HG03571 (cell line): Measurements from ENCODE around the gene KAZN.

Experiments used
- ATAC-seq: cut with Tn5 transposase; IDR thresholded peaks from one replicate; pipeline ENCODE4 v1.9.1; 2021; ENCODE audit not compliant: unreplicated experiment

Gene KAZN

DNA sequence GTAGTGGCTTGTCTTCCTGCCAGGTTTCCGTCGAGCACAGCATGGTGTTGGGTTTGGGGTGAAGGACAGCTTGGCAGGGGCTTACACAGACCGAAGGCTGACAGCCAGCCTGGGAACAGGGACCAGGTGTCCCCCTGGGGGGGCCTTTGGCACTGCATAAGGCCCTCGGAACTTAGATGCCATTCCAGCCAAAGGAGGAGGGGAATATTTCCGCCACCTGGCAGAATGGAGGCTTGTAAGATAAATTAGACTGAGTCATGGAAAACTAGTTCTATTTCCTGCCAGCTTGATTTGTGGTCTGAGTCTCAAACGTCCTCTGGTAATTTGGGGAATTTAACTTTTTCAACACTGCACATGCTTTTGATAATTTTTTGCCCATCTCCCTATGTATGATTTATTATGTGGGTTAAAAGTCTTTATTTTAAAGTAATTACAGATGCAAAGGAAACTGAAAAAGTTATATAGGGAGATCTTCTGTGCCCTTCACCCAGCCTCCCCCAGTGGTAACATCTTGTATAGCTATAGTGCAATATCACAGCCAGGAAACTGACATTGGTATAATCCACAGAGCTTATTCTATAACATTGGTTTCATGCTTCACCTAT, 543.6 kb downstream of the KAZN start:
- ATAC-seq, result no peak

DNA sequence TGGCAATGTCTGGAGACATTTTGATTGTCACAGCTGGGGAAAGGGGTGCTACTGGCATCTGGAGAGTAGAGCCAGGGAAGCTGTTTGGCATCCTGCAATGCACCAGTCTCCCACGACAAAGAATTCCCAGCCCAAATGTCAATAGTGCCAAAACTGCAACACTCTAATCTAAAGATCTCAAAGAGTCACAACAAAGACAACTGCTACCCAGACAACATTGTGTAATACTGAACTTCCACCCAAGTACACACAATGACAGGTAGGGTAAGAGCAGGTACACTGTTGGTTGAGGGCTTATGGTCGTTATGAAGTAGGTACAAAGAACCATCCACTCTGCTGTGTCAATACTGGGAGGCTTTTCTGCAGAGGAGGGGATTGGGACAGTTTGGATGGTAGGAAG, 546.8 kb downstream of the KAZN start:
- ATAC-seq, result no peak

DNA sequence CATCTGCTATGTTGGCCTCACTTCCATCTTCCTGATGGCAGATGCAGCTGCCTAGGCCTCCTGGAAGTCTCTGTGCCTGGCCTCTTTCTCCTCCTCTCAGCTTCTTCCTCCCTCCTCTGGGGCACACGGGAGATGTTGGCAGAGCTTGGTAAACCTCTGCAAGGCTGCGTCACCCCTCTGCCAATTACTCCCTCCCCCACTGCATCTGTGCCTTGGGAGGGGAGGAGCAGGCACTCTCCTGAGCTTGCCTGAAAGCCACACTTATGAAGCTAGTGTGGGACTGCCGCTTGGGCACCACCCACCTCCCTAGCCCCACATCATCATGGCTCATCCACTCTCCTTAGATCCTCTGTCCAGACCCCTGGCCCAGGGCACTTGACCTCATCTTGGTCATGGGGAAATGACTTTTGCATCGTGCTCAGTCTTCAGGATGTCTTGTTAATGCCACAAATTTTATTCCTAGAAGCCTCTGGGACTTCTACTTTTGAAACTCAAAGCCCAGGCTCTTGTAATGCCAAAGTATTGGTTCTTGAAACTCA, 547.7 kb downstream of the KAZN start:
- no peak for ATAC-seq

DNA sequence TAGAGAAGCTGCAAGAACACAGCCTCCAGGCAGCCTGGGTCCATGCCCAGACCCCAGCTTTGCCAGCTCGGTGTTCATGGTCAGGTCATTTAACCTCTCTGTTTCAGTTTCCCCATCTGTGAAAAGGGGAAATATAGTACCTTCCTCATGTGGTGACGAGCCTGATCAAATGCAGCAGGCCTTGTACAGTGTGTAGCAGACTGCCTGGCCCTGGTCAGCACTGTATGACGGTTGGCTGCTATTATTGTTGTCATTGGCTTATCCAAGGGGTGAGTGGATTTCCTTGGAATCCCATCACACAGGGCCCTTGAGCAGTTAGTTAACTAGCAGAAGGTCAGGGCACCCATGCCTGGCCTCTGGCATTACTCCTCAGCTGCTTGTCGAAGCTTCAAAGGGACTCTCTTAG, 548.5 kb downstream of the KAZN start:
- ATAC-seq, result no peak

DNA sequence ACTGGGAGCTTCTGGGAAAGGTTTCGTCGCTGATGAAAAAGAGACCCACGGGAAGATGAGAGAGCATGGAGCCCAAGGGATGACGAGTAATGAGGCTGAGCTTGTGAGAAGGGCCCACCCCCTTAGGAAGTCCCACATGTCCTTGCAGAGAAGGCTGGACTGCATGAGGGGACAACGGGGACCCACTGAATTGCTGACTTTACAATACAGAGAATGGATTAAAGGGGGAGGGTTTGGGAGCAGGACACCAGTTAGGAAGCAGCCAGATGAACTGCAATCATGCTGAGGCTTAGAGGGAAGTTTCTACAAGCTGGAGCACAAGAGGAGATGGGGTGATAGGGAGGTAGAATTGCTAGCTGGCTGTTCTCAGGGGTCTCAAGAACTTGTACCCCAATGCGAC, 549.5 kb downstream of the KAZN start:
- no peak for ATAC-seq

DNA sequence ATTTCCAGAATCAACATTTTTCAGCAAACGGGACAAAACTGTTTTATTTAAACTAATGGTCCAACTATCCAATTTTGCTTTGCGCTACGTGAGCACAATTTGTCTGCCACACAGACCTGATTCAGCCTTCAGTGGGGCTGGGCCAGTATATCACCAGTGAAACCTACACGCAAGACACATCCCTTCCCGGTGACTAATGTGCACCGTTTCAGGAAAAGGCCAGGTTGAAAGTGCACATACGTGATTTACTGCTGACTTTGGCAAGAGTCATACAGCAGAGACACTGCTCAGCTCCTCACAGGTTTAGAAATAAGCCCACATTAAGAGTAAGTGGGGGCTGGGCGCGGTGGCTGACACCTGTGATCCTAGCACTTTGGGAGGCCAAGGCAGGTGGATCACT, 550.0 kb downstream of the KAZN start:
- no peak for ATAC-seq

DNA sequence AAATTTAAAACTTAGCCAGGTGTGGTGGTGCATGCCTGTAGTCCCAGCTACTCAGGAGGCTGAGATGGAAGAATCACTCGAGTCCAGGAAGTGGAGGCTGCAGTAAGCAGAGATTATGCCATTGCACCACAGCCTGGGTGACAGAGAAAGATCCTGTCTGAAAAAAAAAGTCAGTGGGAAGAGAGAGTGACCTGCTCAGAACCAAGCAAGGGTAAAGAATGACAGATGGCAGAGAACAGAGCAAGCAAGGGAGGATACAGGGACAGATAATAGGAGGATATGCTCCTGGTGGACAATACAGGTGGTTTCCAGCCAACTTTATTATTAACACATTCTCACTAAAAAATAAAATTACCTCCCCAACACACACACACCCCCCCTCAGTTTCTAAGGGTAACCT, 550.5 kb downstream of the KAZN start:
- no peak for ATAC-seq

DNA sequence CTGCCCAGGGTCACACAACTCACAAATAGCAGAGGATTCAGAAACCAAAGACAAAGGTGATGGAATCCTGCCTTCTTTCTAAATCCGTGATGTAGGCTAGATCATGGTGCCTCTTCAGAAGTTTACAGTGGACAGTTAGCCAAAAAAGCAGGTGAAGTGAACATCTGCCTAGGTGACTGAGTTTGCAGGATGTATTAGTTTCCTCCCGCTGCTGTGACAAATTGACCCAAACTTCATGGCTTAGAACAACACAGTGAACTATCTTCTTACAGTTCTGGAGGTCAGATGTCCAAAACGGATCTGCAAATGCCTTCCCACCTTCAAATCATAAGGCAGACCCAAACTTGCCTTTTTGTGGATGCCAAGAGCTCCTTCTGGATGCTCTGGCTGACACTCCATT, 551.9 kb downstream of the KAZN start:
- no peak for ATAC-seq

DNA sequence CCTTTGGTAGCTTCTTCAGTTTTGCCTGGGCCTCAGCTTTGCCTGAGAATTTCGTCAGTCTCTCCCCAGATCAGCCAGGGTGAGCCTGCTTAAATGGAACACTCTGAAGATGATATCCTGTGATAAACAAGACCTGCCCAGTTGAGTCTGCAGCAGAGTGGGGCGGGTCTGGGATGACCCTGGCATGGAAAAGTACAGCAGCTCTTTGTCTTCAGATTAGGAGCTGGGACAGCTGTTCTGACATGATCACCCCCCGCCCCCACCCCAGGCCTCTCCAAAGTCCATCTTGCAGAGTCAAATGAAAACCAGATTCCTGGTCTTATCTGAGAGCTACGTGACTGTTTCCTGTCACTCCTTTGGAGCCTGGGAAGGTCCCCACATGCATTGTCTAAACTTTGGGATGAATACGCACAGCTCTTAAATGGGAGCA, 552.9 kb downstream of the KAZN start:
- no peak for ATAC-seq

DNA sequence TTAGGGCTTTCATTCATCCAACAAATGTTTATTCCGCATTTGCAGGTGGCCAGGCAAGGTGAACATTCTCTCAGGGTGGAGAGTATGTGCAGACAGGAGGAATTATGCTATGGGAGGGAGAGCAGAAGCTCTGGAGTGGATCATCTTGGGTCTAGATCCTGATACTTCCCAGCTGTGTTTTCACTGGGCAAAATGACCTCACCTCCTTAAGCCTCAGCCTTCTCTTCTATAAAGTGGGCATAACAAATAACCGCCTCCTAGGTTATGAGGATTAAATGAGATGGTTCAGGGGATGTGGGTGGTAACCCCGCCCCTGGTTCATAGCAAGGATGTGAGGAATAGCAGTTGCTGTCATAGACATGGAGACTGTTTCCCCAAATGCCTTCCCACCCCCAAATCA, 553.4 kb downstream of the KAZN start:
- no peak for ATAC-seq

DNA sequence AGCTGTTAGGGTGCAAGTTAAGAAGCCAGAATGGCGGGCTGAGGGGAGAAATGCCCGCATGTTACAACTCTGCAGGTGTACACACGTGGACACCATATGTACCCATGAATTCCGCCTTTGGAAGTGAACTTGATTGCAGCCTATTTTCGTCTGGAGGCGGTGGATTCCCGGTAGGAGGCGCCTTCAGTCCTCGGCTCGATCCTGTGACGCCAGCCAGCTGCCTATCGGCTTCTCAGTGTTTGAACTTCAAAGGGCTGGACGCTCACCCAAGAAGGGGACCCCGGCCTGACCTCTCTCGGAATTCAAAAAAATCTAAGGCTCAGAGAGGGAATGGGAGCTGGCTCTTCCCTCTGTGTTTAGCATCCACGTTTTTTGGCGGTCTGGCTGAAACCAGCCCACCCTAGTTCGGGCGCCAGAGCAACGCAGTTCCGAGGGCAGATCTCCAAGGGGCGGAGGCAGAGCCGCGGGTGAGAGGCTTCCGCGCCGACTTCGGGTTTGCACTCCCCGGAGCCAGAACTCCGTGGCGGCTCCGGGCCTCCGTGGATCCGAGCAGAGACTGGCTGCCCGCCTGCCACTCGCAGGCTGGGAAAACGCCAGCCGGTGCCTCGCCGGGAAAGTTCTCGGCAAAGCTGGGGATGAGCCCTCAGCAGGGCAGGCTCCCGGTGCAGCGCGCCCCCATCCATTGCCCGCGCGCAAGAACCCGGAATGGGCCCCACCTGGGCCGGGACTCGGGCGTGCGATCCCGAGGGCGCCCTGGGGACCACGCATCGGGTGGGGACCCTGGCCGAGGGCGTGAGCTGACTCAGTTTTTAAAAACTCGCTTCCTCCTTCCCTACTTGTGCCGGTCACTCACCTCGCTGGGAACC, 554.1 kb downstream of the KAZN start:
- ATAC-seq, result no peak

DNA sequence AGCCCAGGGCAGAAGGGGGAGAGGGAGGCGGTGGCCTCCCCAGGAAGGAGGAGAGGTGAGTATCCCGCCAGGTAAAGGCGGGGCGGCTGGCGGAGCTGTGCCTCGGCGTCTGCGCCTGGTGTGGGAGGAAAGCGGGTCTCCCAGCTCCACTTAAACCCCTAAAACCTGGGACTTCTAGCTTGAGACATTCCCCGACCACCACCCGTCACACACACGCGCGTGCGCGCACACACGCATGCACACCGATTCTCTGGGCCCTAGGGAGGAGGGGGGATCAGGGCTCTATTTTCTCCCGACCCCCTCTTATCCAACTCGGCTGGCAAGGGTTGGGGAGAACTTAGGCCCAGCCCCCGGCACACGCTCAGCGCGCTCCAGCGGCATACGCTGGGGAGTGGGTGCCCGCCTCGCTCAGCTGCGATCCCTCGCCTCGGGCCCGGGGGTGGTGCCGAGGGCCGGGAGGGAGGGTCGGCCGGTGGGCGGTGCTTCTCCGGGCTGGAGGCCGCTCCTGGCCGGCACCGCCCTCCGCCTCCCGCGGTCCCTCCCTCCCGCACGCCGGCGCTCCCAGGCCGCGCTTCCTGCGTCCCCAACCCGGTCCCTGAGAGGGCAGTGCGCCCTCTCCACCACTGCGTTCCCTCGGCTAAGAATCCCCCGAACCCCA, 554.8 kb downstream of the KAZN start, which contains the start of gene TMEM51:
TSS of gene TMEM51 (plus strand) at position 564 of the 658 bp plus-strand sequence. CDS start 61,341 bp downstream, outside the sequence.
- no peak for ATAC-seq

DNA sequence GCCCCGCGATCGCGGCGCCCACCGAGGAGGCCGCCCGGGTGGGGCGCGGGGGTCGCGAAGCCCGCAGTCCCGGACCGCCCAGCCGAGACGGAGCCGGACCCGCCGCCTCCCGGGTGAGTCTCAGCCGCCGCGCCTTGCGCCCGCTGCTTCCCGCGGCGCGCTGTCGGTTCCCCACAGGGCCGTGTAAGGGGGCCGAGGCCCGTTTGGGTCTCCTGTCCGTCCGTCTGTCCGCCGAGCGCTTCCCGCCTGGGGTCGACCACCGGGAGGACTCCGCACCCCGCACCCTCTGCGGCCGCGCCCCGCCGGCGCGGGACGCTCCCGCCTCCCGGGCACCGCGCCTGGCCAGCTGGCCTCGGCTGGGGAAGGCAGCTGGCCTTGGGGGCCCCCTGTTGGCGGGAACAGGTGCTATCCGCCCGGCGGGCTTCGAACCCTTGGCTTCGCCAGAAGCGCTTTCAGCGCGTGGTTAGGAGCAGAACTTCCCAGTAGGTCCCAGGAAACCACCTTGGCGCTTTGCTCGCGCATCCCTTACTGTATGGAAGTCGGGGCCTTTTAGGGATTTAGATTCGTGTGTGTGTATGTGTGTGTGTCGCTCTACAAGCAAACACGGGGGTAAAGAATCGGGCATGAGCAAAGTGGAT, 555.5 kb downstream of the KAZN start:
- ATAC-seq, result no peak

DNA sequence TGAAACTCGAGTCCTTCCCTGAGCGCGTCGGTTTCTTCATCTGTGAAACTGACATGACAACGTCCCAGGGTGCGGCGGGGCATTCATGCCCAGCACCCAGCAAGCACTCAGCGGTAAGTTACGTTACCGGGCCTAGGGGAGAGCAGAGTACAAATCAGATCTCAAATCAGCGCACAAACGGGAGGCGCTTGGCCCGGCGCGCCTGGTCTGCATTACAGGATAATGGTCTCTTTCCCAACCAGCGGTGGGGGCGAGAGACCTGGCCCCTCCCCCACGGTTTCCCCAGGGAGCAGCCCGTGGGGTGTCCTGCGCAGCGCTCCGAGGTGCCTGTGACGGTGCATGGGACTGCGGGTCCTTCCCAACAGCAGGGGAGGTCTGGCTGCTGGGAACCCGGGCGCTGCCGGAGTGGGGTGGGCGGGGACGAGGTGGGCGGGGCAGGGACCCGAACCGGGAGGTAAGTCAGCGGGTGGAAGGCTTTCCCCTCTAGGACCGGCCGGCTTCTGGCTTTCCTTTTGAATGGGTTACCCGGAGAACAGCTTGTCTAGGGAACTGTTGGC, 556.1 kb downstream of the KAZN start:
- no peak for ATAC-seq

DNA sequence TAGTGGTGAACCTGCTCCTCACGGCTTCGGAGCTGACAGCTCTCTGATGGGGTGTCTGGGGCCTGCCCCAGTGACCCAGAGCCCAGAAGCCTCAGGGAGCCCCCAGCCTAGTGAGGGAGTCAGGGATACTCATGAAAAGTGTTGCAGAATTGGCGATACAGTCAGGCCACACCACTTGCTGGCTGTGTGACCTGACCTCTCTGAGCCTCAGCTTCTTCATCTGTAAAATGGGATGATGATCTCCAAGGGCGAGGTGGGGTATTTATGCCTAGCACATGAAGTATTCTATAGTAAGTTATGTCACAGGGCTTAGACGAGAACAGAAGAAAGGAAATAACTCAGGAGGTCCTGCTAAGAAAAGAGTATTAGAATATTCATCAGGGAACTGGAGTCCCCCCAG, 556.7 kb downstream of the KAZN start:
- no peak for ATAC-seq

DNA sequence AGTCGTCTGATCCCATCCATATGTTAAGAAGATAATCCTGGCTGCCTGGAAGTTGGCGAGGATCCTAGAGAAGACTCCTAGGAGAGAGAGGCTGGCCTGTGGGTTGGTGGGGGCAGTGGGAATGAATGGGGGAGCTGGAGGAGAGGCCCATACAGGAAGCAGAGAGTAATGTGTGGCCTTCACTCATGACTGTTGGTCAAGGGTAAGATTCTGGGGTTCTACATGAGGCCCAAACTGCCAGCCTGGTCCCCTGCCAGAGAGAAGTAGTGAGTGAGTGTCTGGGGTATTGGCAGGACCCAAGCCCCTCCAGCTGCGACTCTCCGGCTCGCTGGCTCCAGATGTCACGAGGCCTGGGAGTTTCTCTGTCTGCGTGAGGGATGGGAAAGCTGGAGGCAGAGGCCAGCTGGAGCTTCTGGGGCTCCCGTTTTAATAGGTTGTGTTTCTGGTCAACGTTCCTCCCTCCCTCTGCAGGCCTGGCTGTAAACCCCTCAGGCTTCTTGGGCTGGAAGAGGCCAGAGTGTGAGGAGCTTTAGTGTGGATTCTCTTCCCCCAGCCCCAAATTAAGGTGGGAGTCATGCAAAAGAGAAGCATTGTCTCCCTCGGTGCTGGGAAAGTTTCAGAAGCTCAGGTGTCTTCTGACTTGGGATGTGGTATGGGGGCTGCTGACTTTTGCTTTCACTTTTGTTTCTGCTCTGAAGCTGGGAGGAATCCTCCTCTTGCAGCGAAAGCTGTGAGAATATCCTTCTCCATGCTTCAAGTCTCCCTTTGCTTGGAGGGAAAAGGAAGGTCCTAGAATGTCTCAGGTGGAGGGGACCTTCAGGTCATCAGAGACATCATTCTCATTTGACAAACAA, 557.6 kb downstream of the KAZN start:
- ATAC-seq, result no peak

DNA sequence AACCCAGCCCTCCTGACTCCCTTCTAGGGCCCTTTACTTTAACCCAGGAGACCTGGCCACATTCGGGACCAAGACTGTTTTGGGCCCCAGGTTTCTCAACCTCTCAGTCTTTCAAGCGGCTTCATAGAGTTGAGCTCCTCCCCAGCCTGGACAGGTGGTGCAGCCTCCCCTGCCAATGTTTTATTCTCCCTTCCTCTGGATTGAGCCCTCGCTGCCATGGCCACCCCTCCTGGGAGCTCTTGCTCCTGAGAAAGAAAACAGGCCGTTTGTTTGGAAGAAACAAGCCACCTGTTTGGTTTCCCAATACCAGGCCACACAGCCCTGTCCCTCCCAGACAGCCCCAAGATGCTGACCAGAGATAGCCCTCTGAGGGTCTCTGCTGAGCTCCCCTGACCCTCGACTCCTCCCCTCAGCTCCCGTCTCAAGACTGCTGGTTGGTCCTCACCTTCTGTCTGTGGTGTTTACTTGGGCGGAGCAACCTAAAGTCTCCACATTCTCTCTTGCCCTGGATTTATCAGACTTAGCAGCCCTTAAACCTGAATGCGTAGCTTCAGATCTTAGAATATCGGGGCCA, 558.4 kb downstream of the KAZN start:
- no peak for ATAC-seq

DNA sequence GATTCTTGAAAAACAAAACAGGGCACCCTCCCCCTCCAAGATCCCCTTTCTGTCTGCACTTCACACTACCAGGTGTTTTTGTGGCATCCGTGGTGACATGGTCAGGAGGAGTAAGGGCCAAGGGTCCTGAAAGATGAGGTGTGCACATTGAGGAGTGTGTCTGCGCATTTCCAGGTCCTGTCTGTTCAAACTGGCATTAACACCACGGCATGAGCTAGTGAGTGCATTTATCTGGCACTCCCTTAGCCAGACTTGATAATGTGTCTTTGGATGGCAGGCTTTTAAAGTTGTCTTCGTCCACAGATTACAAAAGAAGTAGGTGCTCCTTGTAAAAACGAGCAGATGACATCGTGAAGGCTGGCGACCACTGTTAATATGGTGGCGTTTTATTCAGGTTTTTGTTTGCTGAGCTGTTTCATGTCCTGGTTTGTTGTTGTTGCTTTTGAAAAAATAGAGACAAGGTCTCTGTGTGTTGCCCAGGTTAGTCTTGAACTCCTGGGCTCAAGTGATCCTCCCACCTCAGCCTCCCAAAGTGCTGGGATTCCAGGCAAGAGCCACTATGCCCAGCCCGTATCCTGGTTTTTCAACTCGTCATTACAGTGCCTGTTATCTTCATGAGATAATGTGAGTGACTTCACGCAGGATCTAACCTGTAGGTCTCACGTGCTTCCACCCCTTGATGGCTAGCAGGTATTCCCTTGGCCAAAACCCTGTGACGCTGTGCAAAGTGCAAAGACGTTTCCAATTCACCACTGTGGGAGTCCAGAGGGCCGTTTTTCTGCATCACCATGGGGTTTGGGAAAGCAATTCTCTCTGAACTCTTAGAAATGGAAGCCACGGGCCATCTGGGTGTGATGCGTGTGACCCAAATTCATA, 559.3 kb downstream of the KAZN start:
- ATAC-seq, result no peak
